MCF 10A (cell line): Measurements from ENCODE around the gene LPAR5. TPM values are rescaled to one million over a fixed set of nuclear protein-coding genes. Genes with fewer than 3 reads are reported as not detected.
A peak's percentile ranks its signal among the peaks of the same experiment; 100 is the strongest.

Experiments used
- BruUV-seq: library from RNA; stranded (reverse); fragments of 400-500 nt; replicated peaks from 2 replicates; lab custom pipeline; 2021; lab: Mats Ljungman, UMichigan
- CTCF ChIA-PET: fragments of 300-600 bp; sonication (Branson Sonifier 250); formaldehyde crosslinking; extraction: SDS; loops from one replicate; lab custom pipeline; 2021; ENCODE audit warnings: antibody characterized with exemption, inconsistent platforms; lab: Yijun Ruan, JAX
- POLR2A ChIA-PET: fragments of 300-600, 350-650 bp; sonication (Branson Sonifier 250); formaldehyde crosslinking; extraction: SDS; loops from one replicate; lab custom pipeline; 2020; ENCODE audit warnings: antibody characterized with exemption, inconsistent platforms; lab: Yijun Ruan, JAX
- DNase-seq: peaks from one replicate; pipeline ENCODE4 v3.0.0-alpha.2; 2018; ENCODE audit not compliant: unreplicated experiment
- H3K27ac Mint-ChIP-seq: one replicate; pipeline ENCODE4 v1.8.0; 2022; ENCODE audit warnings: mild to moderate bottlenecking, low read depth, mixed read lengths; ENCODE audit not compliant: unreplicated experiment
- H3K27me3 Mint-ChIP-seq: one replicate; pipeline ENCODE4 v1.8.0; 2022; ENCODE audit warnings: mixed read lengths; ENCODE audit not compliant: insufficient read depth, unreplicated experiment
- H3K36me3 Mint-ChIP-seq: one replicate; pipeline ENCODE4 v1.8.0; 2022; ENCODE audit warnings: mild to moderate bottlenecking, moderate library complexity, mixed read lengths; ENCODE audit not compliant: insufficient read depth, unreplicated experiment
- H3K4me1 Mint-ChIP-seq: one replicate; pipeline ENCODE4 v1.8.0; 2022; ENCODE audit warnings: mixed read lengths; ENCODE audit not compliant: insufficient read depth, unreplicated experiment
- H3K4me3 Mint-ChIP-seq: one replicate; pipeline ENCODE4 v1.8.0; 2022; ENCODE audit warnings: mild to moderate bottlenecking, moderate library complexity, mixed read lengths; ENCODE audit not compliant: unreplicated experiment
- H3K9me3 Mint-ChIP-seq: one replicate; pipeline ENCODE4 v1.8.0; 2022; ENCODE audit warnings: mixed read lengths; ENCODE audit not compliant: unreplicated experiment
- intact Hi-C: fragments of 100-400 bp; cut with micrococcal nuclease; formaldehyde crosslinking; loops from 2 replicates; pipeline ENCODE4 v1.14.1; 2022
- total RNA-seq: library from RNA; stranded (reverse); gene quantifications from 2 replicates; pipeline ENCODE4 v1.2.3, GENCODE V29; 2022
- TF ChIP-seq, protein P1 (sequence below): fragments of 200-600 bp; IDR thresholded peaks from one replicate; pipeline ENCODE4 v1.8.0; 2022; ENCODE audit warnings: antibody characterized with exemption, mild to moderate bottlenecking; ENCODE audit not compliant: unreplicated experiment

Gene LPAR5
- total RNA-seq, 1 experiment from 2014 or later: 2.7 TPM

DNA sequence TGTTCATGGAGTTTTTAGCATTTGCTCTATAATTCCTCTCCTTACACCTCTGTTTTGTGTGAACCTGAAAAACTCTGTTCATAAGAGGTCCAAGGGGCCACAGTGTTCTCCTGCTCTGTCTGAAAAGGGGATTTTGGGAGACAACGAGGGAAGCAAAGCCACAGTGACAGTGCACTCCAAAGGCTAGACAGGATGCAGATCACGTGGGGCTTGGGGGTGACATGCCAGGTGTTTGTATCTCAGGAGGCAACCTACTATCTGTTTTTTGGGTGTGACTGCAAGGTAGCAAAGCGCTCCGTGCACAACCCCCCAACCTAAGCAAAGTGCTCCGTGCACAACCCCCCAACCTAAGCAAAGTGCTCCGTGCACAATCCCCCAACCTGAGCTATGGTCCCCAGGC is 23.5 kb downstream of the LPAR5 start:
- DNase-seq: no peak
- Mint-ChIP-seq H3K27ac (peak overlapping the region; percentile 78), H3K4me1 (peaks cover 26% of the 10 kb centered on the region), H3K4me3 (no peak overlapping the region), H3K27me3 (no peaks in the 10 kb centered on the region), H3K36me3 (no peaks in the 10 kb centered on the region), H3K9me3 (no peaks in the 10 kb centered on the region)
- TF ChIP-seq, protein P1, sequence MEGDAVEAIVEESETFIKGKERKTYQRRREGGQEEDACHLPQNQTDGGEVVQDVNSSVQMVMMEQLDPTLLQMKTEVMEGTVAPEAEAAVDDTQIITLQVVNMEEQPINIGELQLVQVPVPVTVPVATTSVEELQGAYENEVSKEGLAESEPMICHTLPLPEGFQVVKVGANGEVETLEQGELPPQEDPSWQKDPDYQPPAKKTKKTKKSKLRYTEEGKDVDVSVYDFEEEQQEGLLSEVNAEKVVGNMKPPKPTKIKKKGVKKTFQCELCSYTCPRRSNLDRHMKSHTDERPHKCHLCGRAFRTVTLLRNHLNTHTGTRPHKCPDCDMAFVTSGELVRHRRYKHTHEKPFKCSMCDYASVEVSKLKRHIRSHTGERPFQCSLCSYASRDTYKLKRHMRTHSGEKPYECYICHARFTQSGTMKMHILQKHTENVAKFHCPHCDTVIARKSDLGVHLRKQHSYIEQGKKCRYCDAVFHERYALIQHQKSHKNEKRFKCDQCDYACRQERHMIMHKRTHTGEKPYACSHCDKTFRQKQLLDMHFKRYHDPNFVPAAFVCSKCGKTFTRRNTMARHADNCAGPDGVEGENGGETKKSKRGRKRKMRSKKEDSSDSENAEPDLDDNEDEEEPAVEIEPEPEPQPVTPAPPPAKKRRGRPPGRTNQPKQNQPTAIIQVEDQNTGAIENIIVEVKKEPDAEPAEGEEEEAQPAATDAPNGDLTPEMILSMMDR: no peak
- CTCF ChIA-PET: interaction anchor here (0.9 to 1.0 kb wide), 2 partner anchors 42 to 75 kb away, joined by 3 read pairs; no protein-coding TSS in a partner anchor
- POLR2A ChIA-PET: interaction anchor here (0.7 to 2.6 kb wide), 3 partner anchors 77 to 326 kb away, joined by 3 to 17 read pairs (median 7); partner anchors contain the start of genes USP5 and ZNF384
- no TSS peak for BruUV-seq
- intact Hi-C loops: no loop called here

DNA sequence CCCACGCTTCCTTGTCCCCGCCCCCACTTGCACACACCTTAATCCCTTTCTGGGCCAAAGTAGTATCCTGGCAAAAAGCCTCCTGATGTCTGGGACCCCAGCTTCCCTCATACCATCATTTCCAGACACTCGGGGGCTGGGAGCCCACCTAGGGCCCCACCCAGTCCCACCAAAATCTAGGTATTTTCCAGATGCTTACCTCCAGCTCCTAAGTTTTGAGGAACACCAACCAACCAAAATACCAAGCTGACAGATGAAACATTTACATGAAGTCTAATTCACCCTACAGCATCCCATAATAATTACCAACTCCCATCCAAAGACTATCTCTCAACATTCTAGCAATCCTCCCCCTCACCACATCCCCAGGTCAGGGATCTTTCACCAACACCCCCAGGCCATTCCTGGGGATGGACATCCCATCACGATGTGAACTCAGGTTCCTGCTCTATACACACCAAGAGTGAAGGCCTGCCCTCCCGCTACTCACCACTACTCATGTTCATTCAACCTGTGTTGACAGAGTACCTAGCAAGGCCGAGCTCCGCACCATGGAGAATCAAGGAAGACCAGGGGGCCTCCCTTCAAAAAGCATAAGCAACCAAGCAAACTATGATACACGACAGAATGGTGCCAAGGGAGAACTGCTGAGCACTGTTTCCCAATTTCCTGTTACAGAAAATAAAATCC is 27.0 kb downstream of the LPAR5 start:
- ChIA-PET POLR2A (interaction anchor here (0.6 to 1.8 kb wide), 11 partner anchors 14 to 244 kb away, joined by 3 to 11 read pairs (median 4); partner anchors contain the start of genes COPS7A, NOP2, USP5 and ZNF384), CTCF (interaction anchor here (0.7 to 1.0 kb wide), 4 partner anchors 70 to 264 kb away, joined by 3 to 5 read pairs (median 4); partner anchors contain the start of gene SPSB2)
- no peak overlapping the region for H3K27ac Mint-ChIP-seq
- intact Hi-C loops: no loop called here
- TF ChIP-seq, protein P1: no peak
- no peak for DNase-seq
- H3K27me3 Mint-ChIP-seq: no peaks in the 10 kb centered on the region
- no peak overlapping the region for H3K4me3 Mint-ChIP-seq
- H3K36me3 Mint-ChIP-seq: peaks cover 18% of the 10 kb centered on the region
- BruUV-seq: no TSS peak
- peaks cover 38% of the 10 kb centered on the region for H3K4me1 Mint-ChIP-seq
- H3K9me3 Mint-ChIP-seq: no peaks in the 10 kb centered on the region

DNA sequence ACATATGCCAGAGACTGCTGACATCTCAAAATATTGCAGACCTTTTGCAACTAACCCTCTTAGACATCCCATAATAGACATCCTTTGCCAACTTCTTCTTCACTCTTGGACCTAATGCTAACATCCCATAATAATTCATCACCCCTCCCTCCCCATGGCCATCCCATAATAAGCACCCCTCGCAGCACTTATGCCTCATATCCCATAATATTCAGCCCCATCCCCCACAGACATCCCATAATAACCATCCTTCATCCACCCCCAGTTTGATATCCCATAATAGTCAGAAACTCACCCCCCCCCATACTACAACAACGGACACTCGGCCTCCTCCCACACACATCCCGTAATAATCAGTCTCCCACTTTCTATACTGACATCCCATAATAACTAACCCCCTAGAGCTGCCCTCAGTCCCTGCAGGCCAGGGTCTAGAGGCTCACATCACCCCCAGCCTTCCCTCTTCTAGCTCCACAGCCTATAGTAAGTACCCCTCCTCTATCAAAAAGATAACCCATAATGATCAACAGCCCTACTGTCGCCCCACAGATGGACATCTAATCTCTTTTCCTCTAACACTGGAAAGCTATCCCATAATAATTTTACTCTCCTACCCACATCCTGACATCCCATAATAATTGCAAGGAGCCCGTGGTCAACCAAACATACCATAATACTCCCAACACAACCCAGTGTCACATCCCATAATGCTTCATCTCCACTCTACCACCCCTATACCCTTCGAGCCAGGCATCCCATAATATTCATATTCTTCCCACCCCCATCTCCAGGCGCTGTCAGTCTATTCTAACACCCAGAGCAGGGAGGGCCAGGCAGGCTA is 27.8 kb downstream of the LPAR5 start:
- CTCF ChIA-PET: interaction anchor here (0.7 to 1.0 kb wide), 4 partner anchors 69 to 265 kb away, joined by 3 to 5 read pairs (median 4); partner anchors contain the start of gene SPSB2
- peaks cover 25% of the 10 kb centered on the region for H3K36me3 Mint-ChIP-seq
- no peak overlapping the region for H3K27ac Mint-ChIP-seq
- BruUV-seq: no TSS peak
- H3K4me1 Mint-ChIP-seq: peaks cover 39% of the 10 kb centered on the region
- POLR2A ChIA-PET: interaction anchor here (0.6 to 1.8 kb wide), 14 partner anchors 12 to 336 kb away, joined by 3 to 11 read pairs (median 4); partner anchors contain the start of genes COPS7A, NOP2, USP5 and ZNF384
- peak; percentile 92 for DNase-seq
- TF ChIP-seq, protein P1: no peak
- no peak overlapping the region for H3K4me3 Mint-ChIP-seq
- no peaks in the 10 kb centered on the region for H3K9me3 Mint-ChIP-seq
- H3K27me3 Mint-ChIP-seq: no peaks in the 10 kb centered on the region
- intact Hi-C loops: no loop called here
